Measurements from ENCODE around the gene CIAO3.

GRCh38 chr16:716200-716568 is 24.6 kb downstream of the CIAO3 start:
- TF ChIP-seq RARB (CRISPR knock-in tag; IDR thresholded peaks at IDR 0.05) (no peak), CSDC2 (CRISPR knock-in tag; IDR thresholded peaks at IDR 0.05) (no peak)
- TF ChIP-seq, protein P1, sequence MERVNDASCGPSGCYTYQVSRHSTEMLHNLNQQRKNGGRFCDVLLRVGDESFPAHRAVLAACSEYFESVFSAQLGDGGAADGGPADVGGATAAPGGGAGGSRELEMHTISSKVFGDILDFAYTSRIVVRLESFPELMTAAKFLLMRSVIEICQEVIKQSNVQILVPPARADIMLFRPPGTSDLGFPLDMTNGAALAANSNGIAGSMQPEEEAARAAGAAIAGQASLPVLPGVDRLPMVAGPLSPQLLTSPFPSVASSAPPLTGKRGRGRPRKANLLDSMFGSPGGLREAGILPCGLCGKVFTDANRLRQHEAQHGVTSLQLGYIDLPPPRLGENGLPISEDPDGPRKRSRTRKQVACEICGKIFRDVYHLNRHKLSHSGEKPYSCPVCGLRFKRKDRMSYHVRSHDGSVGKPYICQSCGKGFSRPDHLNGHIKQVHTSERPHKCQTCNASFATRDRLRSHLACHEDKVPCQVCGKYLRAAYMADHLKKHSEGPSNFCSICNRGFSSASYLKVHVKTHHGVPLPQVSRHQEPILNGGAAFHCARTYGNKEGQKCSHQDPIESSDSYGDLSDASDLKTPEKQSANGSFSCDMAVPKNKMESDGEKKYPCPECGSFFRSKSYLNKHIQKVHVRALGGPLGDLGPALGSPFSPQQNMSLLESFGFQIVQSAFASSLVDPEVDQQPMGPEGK (CRISPR knock-in tag; IDR thresholded peaks at IDR 0.05; ENCODE audit: borderline replicate concordance) = no peak
